GM18861 (cell line): ENCODE results near the gene EMC10.

Source experiments
- ATAC-seq: cut with Tn5 transposase; IDR thresholded peaks from one replicate; pipeline ENCODE4 v1.9.1; 2021; ENCODE audit not compliant: unreplicated experiment

The EMC10 gene

GRCh38 chr19:50495020-50495531 is 18.8 kb downstream of the EMC10 start:
- ATAC-seq, result no peak

- no peak for ATAC-seq
Observed at GRCh38 chr19:50496189-50497021, 20.1 kb downstream of the EMC10 start.

- ATAC-seq, result no peak
Observed at GRCh38 chr19:50497022-50497405, 20.7 kb downstream of the EMC10 start.

- ATAC-seq, result no peak
Observed at GRCh38 chr19:50498219-50499056, 22.1 kb downstream of the EMC10 start.

GRCh38 chr19:50500060-50500752 is 23.9 kb downstream of the EMC10 start:
- no peak for ATAC-seq

GRCh38 chr19:50500753-50501151 is 24.4 kb downstream of the EMC10 start:
- ATAC-seq, result no peak

GRCh38 chr19:50501186-50501567 is 24.9 kb downstream of the EMC10 start:
- ATAC-seq, result no peak

- no peak for ATAC-seq
Observed at GRCh38 chr19:50501568-50502475, 25.5 kb downstream of the EMC10 start.

- no peak for ATAC-seq
Observed at GRCh38 chr19:50505856-50506611, 29.7 kb downstream of the EMC10 start.

GRCh38 chr19:50506700-50507099 is 30.4 kb downstream of the EMC10 start:
- no peak for ATAC-seq

GRCh38 chr19:50507376-50507775 is 31.1 kb downstream of the EMC10 start:
- no peak for ATAC-seq

- no peak for ATAC-seq
Observed at GRCh38 chr19:50508843-50509190, 32.5 kb downstream of the EMC10 start.

- no peak for ATAC-seq
Observed at GRCh38 chr19:50509366-50509765, 33.1 kb downstream of the EMC10 start.

GRCh38 chr19:50510121-50510670 is 33.9 kb downstream of the EMC10 start:
- no peak for ATAC-seq

GRCh38 chr19:50510700-50511068 is 34.4 kb downstream of the EMC10 start:
- no peak for ATAC-seq

GRCh38 chr19:50511069-50511822 is 34.9 kb downstream of the EMC10 start, which contains the start of gene JOSD2:
JOSD2 (minus strand) TSS chr19:50511191; CDS start chr19:50510431, 760 bp downstream.
- ATAC-seq, result peak; percentile 82

GRCh38 chr19:50512112-50512998 is 36.0 kb downstream of the EMC10 start:
- no peak for ATAC-seq
